Sigmoid colon (tissue), 4 donors: Measurements from ENCODE around the gene CYTH1.

Experiments
- CTCF ChIP-seq, 4 experiments: fragments of 450-650 bp in 3 of 4; fragments of 200-600 bp in 1 of 4; IDR thresholded peaks; one replicate each; pipeline ENCODE4 v1.5.1; 2016 to 2019; ENCODE audit warnings: antibody characterized with exemption in 4 of 4, mild to moderate bottlenecking in 3 of 4, moderate library complexity in 2 of 4
- EP300 ChIP-seq, 4 donors: sonication (generic); formaldehyde crosslinking; IDR thresholded peaks; one replicate each; pipeline ENCODE4 v1.6.1; 2017; ENCODE audit warnings: antibody characterized with exemption in 4 of 4
- POLR2A ChIP-seq, 2 donors: fragments of 450-650 bp; IDR thresholded peaks; one replicate each; pipeline ENCODE4 v1.6.1; 2016; ENCODE audit warnings: antibody characterized with exemption in 2 of 2, mild to moderate bottlenecking in 2 of 2, moderate library complexity in 2 of 2
- POLR2AphosphoS5 ChIP-seq, 4 donors: sonication (generic); formaldehyde crosslinking; IDR thresholded peaks; one replicate each; pipeline ENCODE4 v1.6.1; 2017; ENCODE audit warnings: antibody characterized with exemption in 4 of 4

- TF ChIP-seq POLR2AphosphoS5 (IDR thresholded peaks at IDR 0.05) (no peak), EP300 (IDR thresholded peaks at IDR 0.05) (no peak), CTCF (IDR thresholded peaks at IDR 0.05) (no peak), POLR2A (IDR thresholded peaks at IDR 0.05) (no peak)
These were observed 67.5 kb downstream of the CYTH1 start for GRCh38 chr17:78714534-78714933.
